Measurements from ENCODE around the gene GLI3.

- TF ChIP-seq CTCF (IDR thresholded peaks at IDR 0.05), result no peak
- no peak for TF ChIP-seq POLR2A (IDR thresholded peaks at IDR 0.05)
Measured at GRCh38 chr7:42250411-42250810, 13.4 kb upstream of the GLI3 start.
